GM12891 (cell line): ENCODE measurements around the gene IL1RAPL2.

Experiments
- DNase-seq: peaks from one replicate; pipeline ENCODE4 v3.0.0; 2011; ENCODE audit warnings: low spot score; ENCODE audit not compliant: insufficient read length
- FAIRE-seq: peaks from 2 replicates; lab custom pipeline; 2011; peaks lifted over from hg19 to GRCh38; lab: Jason Lieb, UNC
- PAX5 ChIP-seq: IDR thresholded peaks from 2 replicates; pipeline ENCODE4 v1.6.1; 2011; ENCODE audit warnings: low read length, moderate library complexity, mild to moderate bottlenecking; ENCODE audit not compliant: insufficient read depth, severe bottlenecking
- POLR2A ChIP-seq: IDR thresholded peaks from 2 replicates; pipeline ENCODE4 v1.6.1; 2011; ENCODE audit warnings: low read depth, low read length, control low read depth
- POLR2AphosphoS5 ChIP-seq: IDR thresholded peaks from 2 replicates; pipeline ENCODE4 v1.6.1; 2011; ENCODE audit warnings: low read depth, low read length, control low read depth
- POU2F2 ChIP-seq: IDR thresholded peaks from 2 replicates; pipeline ENCODE4 v1.6.1; 2011; ENCODE audit warnings: low read depth, mild to moderate bottlenecking, control low read depth, low read length, moderate library complexity
- SPI1 ChIP-seq: IDR thresholded peaks from 2 replicates; pipeline ENCODE4 v1.6.1; 2011; ENCODE audit warnings: low read depth, low read length, control low read depth
- TAF1 ChIP-seq: IDR thresholded peaks from 2 replicates; pipeline ENCODE4 v1.6.1; 2011; ENCODE audit warnings: low read depth, low read length, control low read depth

Gene IL1RAPL2

DNA sequence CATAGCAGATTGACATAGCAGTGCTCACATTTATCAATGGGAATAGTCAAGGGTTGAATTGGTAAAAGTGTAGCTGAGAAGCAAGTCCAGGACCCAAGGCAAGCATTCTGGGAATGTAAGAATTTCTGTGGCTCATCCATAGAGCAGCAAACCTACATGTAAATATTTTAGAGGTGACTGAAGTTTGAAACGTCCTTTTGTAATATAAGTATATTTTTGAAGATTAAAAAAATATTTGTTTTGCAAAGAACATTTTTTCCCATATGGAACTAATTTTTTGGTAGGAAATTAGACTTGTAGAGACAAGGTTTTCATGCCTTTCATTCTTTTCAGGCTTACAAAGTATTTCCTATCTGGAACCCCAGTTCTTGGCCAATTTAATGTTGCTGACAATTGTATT, 550.5 kb downstream of the IL1RAPL2 start:
- no peak for FAIRE-seq
- no peak for DNase-seq

DNA sequence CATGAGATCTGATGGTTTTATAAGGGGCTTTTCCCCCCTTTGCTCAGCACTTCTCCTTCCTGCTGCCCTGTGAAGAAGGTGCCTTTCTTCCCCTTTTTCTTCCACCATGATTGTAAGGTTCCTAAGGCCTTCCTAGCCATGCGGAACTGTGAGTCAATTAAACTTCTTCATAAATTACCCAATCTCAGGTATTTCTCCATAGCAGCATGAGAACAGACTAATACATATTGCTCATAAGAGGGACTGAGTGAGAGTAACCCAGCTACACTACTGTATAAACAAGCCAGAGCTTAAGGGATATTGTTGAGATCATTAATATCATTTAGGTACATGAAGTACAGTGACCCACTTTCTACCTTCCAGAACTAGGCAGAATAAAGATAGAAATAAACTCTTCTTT, 551.6 kb downstream of the IL1RAPL2 start:
- DNase-seq (no peak), FAIRE-seq (no peak)
- no peak for TF ChIP-seq POU2F2
- no peak for TF ChIP-seq PAX5
- no peak for TF ChIP-seq TAF1
- TF ChIP-seq SPI1: no peak
- TF ChIP-seq POLR2A: no peak
- TF ChIP-seq POLR2AphosphoS5: no peak

More for the DNA sequence above, 550.5 kb downstream of the IL1RAPL2 start:
- TF ChIP-seq POLR2A (no peak), POLR2AphosphoS5 (no peak), SPI1 (no peak), PAX5 (no peak), POU2F2 (no peak), TAF1 (no peak)

- DNase-seq (no peak), FAIRE-seq (no peak)
- peak; percentile 69 for TF ChIP-seq SPI1
- TF ChIP-seq POLR2AphosphoS5: no peak
Observed at GRCh38 chrX:105120463-105120862, 554.5 kb downstream of the IL1RAPL2 start.

GRCh38 chrX:105121186-105121585, 555.2 kb downstream of the IL1RAPL2 start:
- no peak for FAIRE-seq
- TF ChIP-seq PAX5 (no peak), POLR2AphosphoS5 (no peak), SPI1 (no peak), POLR2A (no peak), TAF1 (no peak)
- DNase-seq: no peak

DNA sequence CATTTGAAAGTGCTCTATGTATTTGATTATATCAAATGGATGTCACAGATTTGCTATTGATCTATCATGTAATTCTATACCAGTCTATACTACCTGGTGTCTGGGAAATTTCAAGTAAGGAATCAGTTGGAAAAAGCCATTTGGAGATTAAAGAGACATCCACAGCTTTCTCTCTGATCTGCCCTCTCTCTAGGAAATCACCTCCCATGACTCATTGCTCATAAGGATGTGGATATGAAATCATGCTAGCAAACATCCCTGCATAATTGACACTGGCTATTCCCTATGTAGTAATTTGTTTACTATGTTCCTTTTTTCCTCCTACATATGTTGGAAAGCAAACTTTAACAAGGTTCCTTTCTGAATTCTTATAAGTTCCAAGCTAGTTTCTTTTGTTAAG, 560.2 kb downstream of the IL1RAPL2 start:
- TF ChIP-seq POLR2A: no peak
- no peak for TF ChIP-seq TAF1
- no peak for TF ChIP-seq POLR2AphosphoS5
- TF ChIP-seq POU2F2: no peak
- no peak for TF ChIP-seq PAX5
- FAIRE-seq (peak; percentile 26), DNase-seq (no peak)

DNA sequence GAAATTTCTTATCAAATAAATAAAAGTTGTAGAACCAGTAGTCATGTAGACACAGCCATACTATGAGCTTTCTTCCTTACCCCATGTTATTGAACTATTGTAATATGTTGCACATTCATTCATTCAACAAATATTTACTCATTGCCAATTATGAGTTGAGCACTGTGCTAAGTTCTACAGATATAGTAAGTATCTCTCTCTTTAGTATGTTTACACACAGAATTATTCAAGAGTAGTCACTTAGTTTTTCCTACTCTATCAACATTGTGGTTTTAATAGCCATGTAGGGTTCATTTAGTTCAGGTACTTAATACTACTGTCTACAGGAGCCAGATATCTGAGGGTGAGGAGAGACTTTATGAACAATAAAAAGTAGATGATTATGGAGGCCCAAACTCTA, 568.3 kb downstream of the IL1RAPL2 start:
- DNase-seq (no peak), FAIRE-seq (no peak)
- no peak for TF ChIP-seq POU2F2

DNA sequence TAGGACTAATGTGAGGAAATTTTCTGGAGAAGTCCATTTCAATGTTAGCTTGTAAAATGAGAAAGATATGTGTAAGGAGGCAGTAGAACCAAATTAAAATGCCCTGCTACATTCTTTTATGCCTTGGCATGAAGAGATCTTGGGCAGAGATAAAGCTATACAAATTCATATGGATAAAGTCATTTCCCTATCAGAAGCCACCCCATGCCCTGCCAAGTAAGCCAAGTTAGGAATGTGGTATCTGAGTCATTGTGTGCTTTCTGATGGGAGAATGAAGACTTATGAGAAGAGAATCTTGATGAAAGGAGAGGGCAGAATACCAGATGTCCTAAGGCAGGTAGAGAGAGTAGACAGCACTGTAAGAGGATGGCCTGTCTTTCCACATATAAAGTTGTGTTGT, 570.8 kb downstream of the IL1RAPL2 start:
- no peak for DNase-seq
- FAIRE-seq: no peak
- TF ChIP-seq TAF1: no peak
- no peak for TF ChIP-seq POLR2A
- TF ChIP-seq POU2F2: no peak
- no peak for TF ChIP-seq POLR2AphosphoS5
- no peak for TF ChIP-seq SPI1
- no peak for TF ChIP-seq PAX5

DNA sequence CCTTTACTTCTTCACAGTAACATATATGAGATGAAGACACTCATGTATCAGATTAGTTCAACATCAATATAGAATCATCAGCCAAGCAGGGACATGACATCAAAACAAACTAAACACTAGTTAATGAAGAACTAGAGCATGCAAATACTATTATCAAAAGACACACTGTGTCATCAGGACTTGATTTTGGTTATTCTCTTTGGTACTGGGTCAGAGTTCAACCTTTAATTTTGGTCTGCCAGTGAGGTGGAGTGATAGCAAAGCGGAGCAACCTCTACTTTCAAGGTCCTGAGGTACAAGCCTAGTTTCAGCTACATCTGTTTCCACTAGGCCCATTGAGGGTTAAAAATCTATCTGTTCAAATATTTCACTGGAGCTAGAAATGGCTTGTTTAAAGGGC, 584.0 kb downstream of the IL1RAPL2 start:
- DNase-seq: no peak
- TF ChIP-seq POLR2A (no peak), POLR2AphosphoS5 (no peak), TAF1 (no peak), SPI1 (no peak), POU2F2 (no peak), PAX5 (no peak)
- FAIRE-seq: no peak

DNA sequence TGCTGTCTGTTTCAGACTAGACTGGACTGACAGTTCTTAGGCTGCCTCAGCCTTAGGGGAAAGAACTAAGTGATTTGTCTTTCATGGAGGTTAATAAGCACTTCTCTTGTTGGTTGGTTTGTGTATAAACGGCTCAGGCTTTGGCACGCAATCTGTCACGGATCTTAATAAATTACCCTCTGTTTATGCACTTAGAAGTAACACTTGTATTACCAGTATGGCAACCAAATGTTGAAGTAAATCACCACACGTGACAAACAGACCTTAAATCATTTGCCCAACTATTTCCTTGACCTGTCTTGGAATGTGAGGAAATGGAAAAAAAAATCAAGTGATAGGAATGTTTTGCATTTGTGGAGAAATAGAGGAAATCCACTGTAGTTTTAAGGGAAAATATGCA, 584.6 kb downstream of the IL1RAPL2 start:
- DNase-seq: no peak
- TF ChIP-seq SPI1: no peak
- no peak for TF ChIP-seq POLR2A
- TF ChIP-seq POLR2AphosphoS5: no peak
- no peak for TF ChIP-seq PAX5
- no peak for TF ChIP-seq POU2F2
- no peak for TF ChIP-seq TAF1
- FAIRE-seq: no peak

GRCh38 chrX:105167233-105167632, 601.2 kb downstream of the IL1RAPL2 start:
- TF ChIP-seq POLR2A (no peak), POU2F2 (no peak), POLR2AphosphoS5 (no peak), PAX5 (no peak), SPI1 (no peak), TAF1 (no peak)
- DNase-seq (no peak), FAIRE-seq (no peak)

GRCh38 chrX:105168577-105168976, 602.6 kb downstream of the IL1RAPL2 start:
- FAIRE-seq (no peak), DNase-seq (no peak)
- TF ChIP-seq POU2F2 (no peak), PAX5 (no peak), TAF1 (no peak), SPI1 (no peak), POLR2A (no peak), POLR2AphosphoS5 (no peak)

DNA sequence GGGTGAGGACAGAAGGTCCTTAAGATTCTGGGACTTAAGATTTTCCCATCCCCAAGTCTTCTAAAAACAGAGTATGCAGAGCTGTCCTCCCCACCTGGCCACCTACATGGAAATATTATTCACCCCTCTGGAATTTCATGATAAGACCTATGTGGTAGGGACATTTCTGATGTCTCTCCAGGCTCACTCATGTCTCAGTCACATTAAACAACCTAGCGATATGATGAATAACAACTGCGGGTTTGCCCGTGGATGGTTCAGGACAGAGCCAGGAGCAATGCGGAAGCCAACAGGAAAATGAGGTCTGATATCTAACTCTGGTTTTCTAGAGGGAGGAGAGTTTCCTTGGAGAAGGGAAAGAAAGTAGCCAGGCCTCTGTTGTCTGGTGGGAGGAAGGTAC, 607.1 kb downstream of the IL1RAPL2 start:
- DNase-seq (no peak), FAIRE-seq (no peak)
- TF ChIP-seq TAF1 (no peak), SPI1 (no peak), PAX5 (no peak), POU2F2 (no peak), POLR2A (no peak), POLR2AphosphoS5 (no peak)
